ENCODE data around the gene MYL9. TPM values are rescaled to one million over a fixed set of nuclear protein-coding genes. Genes with fewer than 3 reads are reported as not detected.

Gene MYL9
- total RNA-seq, 4 donors from 2014 or later: 1,087 to 2,842 (median 1,707) TPM

DNA sequence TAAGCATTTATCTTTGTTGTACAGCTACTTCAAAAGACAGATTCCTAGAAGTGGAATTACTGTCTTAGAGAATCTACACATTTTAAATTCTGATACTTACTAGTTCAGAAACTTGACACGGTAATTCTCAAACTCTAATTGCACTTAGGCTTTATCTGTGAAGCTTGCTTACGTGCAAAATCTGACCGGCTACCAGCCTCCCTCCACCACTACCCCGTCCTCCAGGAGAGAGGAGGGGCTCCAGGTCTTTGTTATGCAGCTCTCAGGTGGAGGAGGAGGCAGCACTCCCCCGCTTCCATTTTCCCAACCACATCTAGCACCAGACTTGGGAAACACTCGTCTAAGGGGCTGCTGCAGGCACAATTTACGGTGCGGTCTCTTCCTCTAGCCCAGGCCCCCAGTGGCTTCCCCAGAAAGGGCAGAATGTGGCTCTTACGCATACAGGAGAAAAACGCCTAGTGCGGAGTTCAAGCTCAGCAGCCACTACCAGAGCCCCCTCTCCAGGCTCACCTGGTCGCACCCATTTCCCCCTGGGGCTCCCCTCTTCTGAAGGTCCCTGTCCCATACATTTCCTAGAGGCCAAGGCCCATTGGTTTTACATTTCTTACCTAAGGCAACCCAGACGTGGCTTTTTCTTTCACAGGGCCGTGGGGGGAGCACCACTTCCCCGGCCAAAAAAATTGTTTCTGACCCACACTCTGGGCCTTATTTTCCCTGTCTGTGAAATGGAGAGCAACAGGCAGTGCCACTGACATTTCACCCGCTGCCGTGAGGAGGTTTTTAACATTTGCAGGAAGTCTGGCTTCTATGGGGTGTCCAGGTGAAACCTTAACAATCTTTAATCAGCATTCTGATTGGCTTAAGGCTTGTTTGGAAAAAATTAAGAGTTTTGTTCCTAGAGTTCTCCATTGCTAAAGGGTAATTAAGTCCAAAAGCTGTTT, 30.5 kb downstream of the MYL9 start:
- H3K4me3 ChIP-seq: no peak overlapping the region
- H3K36me3 ChIP-seq: no peaks in the 10 kb centered on the region
- WGBS, 2 donors (ENCODE audit: low coverage in 1 of 2): 56 to 69% methylated on average over 6 to 12 of the region's 17 CpGs
- ATAC-seq: no peak
- H3K27ac ChIP-seq: peak overlapping the region in 3 of 4 donors; percentile 87 to 96 (median 94)
- H3K9me3 ChIP-seq: no peaks in the 10 kb centered on the region
- H3K27me3 ChIP-seq: no peaks in the 10 kb centered on the region
- TF ChIP-seq POLR2A (IDR thresholded peaks at IDR 0.05): no peak
- no peak for TF ChIP-seq EP300 (IDR thresholded peaks at IDR 0.05)
- TF ChIP-seq, protein P1, sequence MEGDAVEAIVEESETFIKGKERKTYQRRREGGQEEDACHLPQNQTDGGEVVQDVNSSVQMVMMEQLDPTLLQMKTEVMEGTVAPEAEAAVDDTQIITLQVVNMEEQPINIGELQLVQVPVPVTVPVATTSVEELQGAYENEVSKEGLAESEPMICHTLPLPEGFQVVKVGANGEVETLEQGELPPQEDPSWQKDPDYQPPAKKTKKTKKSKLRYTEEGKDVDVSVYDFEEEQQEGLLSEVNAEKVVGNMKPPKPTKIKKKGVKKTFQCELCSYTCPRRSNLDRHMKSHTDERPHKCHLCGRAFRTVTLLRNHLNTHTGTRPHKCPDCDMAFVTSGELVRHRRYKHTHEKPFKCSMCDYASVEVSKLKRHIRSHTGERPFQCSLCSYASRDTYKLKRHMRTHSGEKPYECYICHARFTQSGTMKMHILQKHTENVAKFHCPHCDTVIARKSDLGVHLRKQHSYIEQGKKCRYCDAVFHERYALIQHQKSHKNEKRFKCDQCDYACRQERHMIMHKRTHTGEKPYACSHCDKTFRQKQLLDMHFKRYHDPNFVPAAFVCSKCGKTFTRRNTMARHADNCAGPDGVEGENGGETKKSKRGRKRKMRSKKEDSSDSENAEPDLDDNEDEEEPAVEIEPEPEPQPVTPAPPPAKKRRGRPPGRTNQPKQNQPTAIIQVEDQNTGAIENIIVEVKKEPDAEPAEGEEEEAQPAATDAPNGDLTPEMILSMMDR (IDR thresholded peaks at IDR 0.05): no peak
- no peak for TF ChIP-seq POLR2AphosphoS5 (IDR thresholded peaks at IDR 0.05)
- H3K4me1 ChIP-seq: peaks cover 0 to 47% (median 15%) of the 10 kb centered on the region in 3 donors

DNA sequence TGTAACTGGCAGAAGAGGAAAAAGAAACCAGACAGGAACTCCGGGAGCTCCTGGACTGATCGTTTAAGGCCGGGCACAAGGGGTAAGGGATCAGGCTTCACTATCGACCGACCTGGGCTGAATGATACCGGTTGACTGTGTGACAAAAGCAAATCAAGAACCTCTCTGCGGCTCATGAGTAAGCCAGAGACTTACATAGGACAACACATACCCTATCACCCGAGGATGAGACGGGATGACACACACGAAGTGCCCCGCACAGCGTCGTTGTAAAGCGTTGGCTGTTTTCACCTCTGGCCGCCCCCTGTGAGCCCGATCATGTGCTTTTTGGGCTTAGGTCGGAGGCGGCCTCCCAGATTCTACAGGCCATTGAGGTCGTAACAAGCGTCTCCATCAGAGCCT, 31.4 kb downstream of the MYL9 start:
- 25% methylated on average over 14 of the region's 20 CpGs; no CpG with 5 or more reads in 1 of the 2 donors for WGBS, 2 donors (ENCODE audit: low coverage in 1 of 2)
- no peaks in the 10 kb centered on the region for H3K27me3 ChIP-seq
- peaks cover 0 to 47% (median 15%) of the 10 kb centered on the region in 3 donors for H3K4me1 ChIP-seq
- H3K4me3 ChIP-seq: peak overlapping the region; percentile 69 to 93
- H3K36me3 ChIP-seq: no peaks in the 10 kb centered on the region
- peak overlapping the region; percentile 60 to 96 (median 90) for H3K27ac ChIP-seq
- H3K9me3 ChIP-seq: no peaks in the 10 kb centered on the region
- no peak for ATAC-seq
- TF ChIP-seq, protein P1 (IDR thresholded peaks at IDR 0.05): no peak
- no peak for TF ChIP-seq EP300 (IDR thresholded peaks at IDR 0.05)

DNA sequence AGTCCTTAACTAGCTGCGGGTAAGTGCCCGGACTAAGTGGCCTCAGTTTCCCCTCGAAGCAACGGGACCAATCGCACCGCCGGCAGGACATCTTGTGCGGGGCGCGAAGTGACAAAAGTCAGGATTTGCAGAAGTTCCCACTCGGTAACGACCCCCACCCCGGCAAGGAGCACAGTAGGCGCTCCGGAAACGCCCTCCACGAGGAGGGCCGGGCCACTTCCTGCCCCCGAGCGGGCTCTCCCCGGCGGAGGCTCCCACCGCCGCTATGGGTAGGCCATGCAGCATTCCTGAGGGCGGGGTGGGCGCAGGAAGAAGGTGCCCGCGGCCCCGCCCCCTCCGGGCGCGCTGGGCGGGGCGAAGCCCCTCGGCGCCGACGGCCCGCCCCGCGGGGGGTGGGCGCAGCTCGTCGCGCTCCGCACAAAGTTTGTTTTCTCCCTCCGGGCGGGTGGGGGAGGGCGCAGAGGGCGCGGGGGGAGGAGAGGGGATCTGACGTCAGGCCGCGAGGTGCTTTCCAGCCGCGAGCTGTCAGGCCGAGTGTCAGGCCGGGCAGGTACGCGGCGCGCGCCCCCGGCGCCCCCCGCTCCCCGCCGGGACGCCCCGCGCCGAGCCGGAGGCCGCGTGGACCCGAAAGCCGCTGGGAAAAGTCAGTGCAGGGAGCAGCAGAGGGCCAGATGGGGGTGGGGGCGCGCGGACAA, 31.9 kb downstream of the MYL9 start, which contains the start of gene TGIF2:
Gene TGIF2, plus strand, starts transcription at position 495 of the 695 bp plus-strand sequence. CDS start 5,178 bp downstream, outside the sequence.
- H3K27me3 ChIP-seq: no peaks in the 10 kb centered on the region
- peaks cover 0 to 47% (median 15%) of the 10 kb centered on the region in 3 donors for H3K4me1 ChIP-seq
- peak; percentile 89 for ATAC-seq
- TF ChIP-seq POLR2AphosphoS5 (IDR thresholded peaks at IDR 0.05) (peak; percentile 47), EP300 (IDR thresholded peaks at IDR 0.05) (no peak), POLR2A (IDR thresholded peaks at IDR 0.05) (peak in 1 of 2 donors; percentile 34)
- TF ChIP-seq, protein P1 (IDR thresholded peaks at IDR 0.05): no peak
- no peaks in the 10 kb centered on the region for H3K9me3 ChIP-seq
- WGBS, 2 donors (ENCODE audit: low coverage in 1 of 2): no CpG with 5 or more reads among the region's 80 CpGs
- H3K27ac ChIP-seq: peak within 1 kb of the TSS; percentile 60 to 96 (median 90)
- H3K4me3 ChIP-seq: peak within 1 kb of the TSS; percentile 69 to 93
- no peaks in the 10 kb centered on the region for H3K36me3 ChIP-seq

DNA sequence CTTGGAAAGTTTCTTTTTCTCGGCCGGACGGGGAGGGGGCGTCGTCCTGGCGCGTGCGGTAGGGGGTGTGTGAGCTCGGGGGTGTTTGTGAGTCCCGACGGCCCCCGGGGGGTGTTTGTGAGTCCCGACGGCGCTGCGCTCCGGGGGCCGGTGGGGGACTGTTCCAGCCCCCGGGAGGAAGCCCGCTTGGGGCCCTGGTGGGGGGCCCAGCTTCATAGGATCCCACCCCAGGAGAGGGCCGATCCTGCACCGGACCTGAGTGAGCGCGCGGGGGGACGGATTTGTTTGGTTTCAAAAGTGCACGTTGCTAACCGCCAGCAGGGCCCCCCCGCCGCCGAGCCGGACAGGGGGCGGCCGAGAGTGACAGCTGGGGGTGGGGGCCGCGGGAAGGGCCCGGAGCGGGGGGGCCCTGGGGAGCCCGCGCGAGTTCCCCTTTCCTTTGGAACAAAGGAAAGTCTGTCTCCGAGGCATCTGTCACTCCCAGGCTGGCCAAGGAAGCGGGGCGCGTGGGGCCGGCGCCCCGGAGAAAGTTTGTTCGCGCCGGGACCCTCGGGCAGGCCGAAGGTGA, 32.6 kb downstream of the MYL9 start:
- Histone ChIP-seq H3K4me3 (peak overlapping the region; percentile 69 to 93), H3K36me3 (peaks cover 0 to 5% of the 10 kb centered on the region in 2 donors), H3K27ac (peak overlapping the region; percentile 60 to 96 (median 90)), H3K4me1 (peaks cover 0 to 47% (median 15%) of the 10 kb centered on the region in 3 donors), H3K9me3 (no peaks in the 10 kb centered on the region), H3K27me3 (no peaks in the 10 kb centered on the region)
- 0% methylated on average over 4 of the region's 53 CpGs; no CpG with 5 or more reads in 1 of the 2 donors for WGBS, 2 donors (ENCODE audit: low coverage in 1 of 2)
- TF ChIP-seq, protein P1 (IDR thresholded peaks at IDR 0.05): no peak
- TF ChIP-seq POLR2AphosphoS5 (IDR thresholded peaks at IDR 0.05): no peak
- TF ChIP-seq POLR2A (IDR thresholded peaks at IDR 0.05): no peak
- no peak for TF ChIP-seq EP300 (IDR thresholded peaks at IDR 0.05)
- peak; percentile 0 for ATAC-seq
